ENCODE measurements around the gene ASTE1. TPM values are rescaled to one million over a fixed set of nuclear protein-coding genes. Genes with fewer than 3 reads are reported as not detected.

Gene ASTE1
- total RNA-seq, 1 donor from 2014 or later: 2.8 TPM

- no peak for TF ChIP-seq CTCF (conservative IDR thresholded peaks at IDR 0.05; ENCODE audit: low read depth, low read length)
- no peak overlapping the region for H3K4me3 ChIP-seq (ENCODE audit: low read depth, low read length)
- no peak for DNase-seq (ENCODE audit: low read depth)
Observed at GRCh38 chr3:130991126-130991525, 35.5 kb downstream of the ASTE1 start.

GRCh38 chr3:130990282-130990681, 36.3 kb downstream of the ASTE1 start:
- no peak for DNase-seq (ENCODE audit: low read depth)
- no peak for TF ChIP-seq CTCF (conservative IDR thresholded peaks at IDR 0.05; ENCODE audit: low read depth, low read length)
- H3K4me3 ChIP-seq (ENCODE audit: low read depth, low read length): no peak overlapping the region

GRCh38 chr3:130981469-130981868, 45.2 kb downstream of the ASTE1 start:
- no peak overlapping the region for H3K4me3 ChIP-seq (ENCODE audit: low read depth, low read length)
- DNase-seq (ENCODE audit: low read depth): no peak
- TF ChIP-seq CTCF (conservative IDR thresholded peaks at IDR 0.05; ENCODE audit: low read depth, low read length): no peak

- no peak for DNase-seq (ENCODE audit: low read depth)
- H3K4me3 ChIP-seq (ENCODE audit: low read depth, low read length): no peak overlapping the region
- no peak for TF ChIP-seq CTCF (conservative IDR thresholded peaks at IDR 0.05; ENCODE audit: low read depth, low read length)
Observed at GRCh38 chr3:130979117-130979516, 47.5 kb downstream of the ASTE1 start.

GRCh38 chr3:130976706-130977105, 49.9 kb downstream of the ASTE1 start:
- no peak for TF ChIP-seq CTCF (conservative IDR thresholded peaks at IDR 0.05; ENCODE audit: low read depth, low read length)
- no peak for DNase-seq (ENCODE audit: low read depth)
- H3K4me3 ChIP-seq (ENCODE audit: low read depth, low read length): no peak overlapping the region

GRCh38 chr3:130975251-130975650, 51.4 kb downstream of the ASTE1 start:
- TF ChIP-seq CTCF (conservative IDR thresholded peaks at IDR 0.05; ENCODE audit: low read depth, low read length): no peak
- no peak for DNase-seq (ENCODE audit: low read depth)
- no peak overlapping the region for H3K4me3 ChIP-seq (ENCODE audit: low read depth, low read length)

- DNase-seq (ENCODE audit: low read depth): no peak
- TF ChIP-seq CTCF (conservative IDR thresholded peaks at IDR 0.05; ENCODE audit: low read depth, low read length): no peak
- H3K4me3 ChIP-seq (ENCODE audit: low read depth, low read length): no peak overlapping the region
Observed at GRCh38 chr3:130974201-130974600, 52.4 kb downstream of the ASTE1 start.
